H9 (cell line): ENCODE results near the gene CCDC63. TPM values are rescaled to one million over a fixed set of nuclear protein-coding genes. Genes with fewer than 3 reads are reported as not detected.

Experiments used
- DNase-seq: peaks from one replicate; pipeline ENCODE4 v3.0.0-alpha.2; 2017
- H2AFZ ChIP-seq: one replicate; pipeline ENCODE4 v1.6.1; 2013; ENCODE audit warnings: mild to moderate bottlenecking, low read length, control low read depth, moderate library complexity
- H2AK5ac ChIP-seq: 2 replicates; pipeline ENCODE4 v1.6.1; 2013; ENCODE audit warnings: low read length, control low read depth, mixed read lengths; ENCODE audit not compliant: insufficient read length
- H2BK120ac ChIP-seq: one replicate; pipeline ENCODE4 v1.6.1; 2013; ENCODE audit warnings: low read depth, mild to moderate bottlenecking, low read length, control low read depth, inconsistent platforms; ENCODE audit not compliant: poor library complexity, severe bottlenecking
- H2BK12ac ChIP-seq: 2 replicates; pipeline ENCODE4 v1.6.1; 2013; ENCODE audit warnings: low read length, control low read depth, mixed read lengths, low read depth; ENCODE audit not compliant: insufficient read length
- H2BK15ac ChIP-seq: 2 replicates; pipeline ENCODE4 v1.6.1; 2013; ENCODE audit warnings: low read depth, low read length, control low read depth
- H2BK20ac ChIP-seq: one replicate; pipeline ENCODE4 v1.6.1; 2013; ENCODE audit warnings: low read depth, mild to moderate bottlenecking, low read length, control low read depth, inconsistent platforms; ENCODE audit not compliant: poor library complexity, severe bottlenecking
- H2BK5ac ChIP-seq: 2 replicates; pipeline ENCODE4 v1.6.1; 2013; ENCODE audit warnings: low read length, control low read depth, mixed read lengths; ENCODE audit not compliant: insufficient read length
- H3K14ac ChIP-seq: 2 replicates; pipeline ENCODE4 v1.6.1; 2013; ENCODE audit warnings: low read length, control low read depth; ENCODE audit not compliant: insufficient read depth
- H3K18ac ChIP-seq: 2 replicates; pipeline ENCODE4 v1.6.1; 2013; ENCODE audit warnings: low read depth, mild to moderate bottlenecking, mixed read lengths, low read length, control low read depth; ENCODE audit not compliant: insufficient read length
- H3K23ac ChIP-seq: 2 replicates; pipeline ENCODE4 v1.6.1; 2013; ENCODE audit warnings: low read length, control low read depth, mixed read lengths, low read depth; ENCODE audit not compliant: insufficient read length
- H3K23me2 ChIP-seq: 2 replicates; pipeline ENCODE4 v1.6.1; 2013; ENCODE audit warnings: low read depth, mild to moderate bottlenecking, mixed read lengths, low read length, control low read depth; ENCODE audit not compliant: insufficient read length, poor library complexity, severe bottlenecking
- H3K27ac ChIP-seq: 2 replicates; pipeline ENCODE4 v1.5.1; 2013; ENCODE audit warnings: low read length, control low read depth, mixed read lengths, low read depth; ENCODE audit not compliant: insufficient read length
- H3K27me3 ChIP-seq: 2 replicates; pipeline ENCODE4 v1.6.1; 2013; ENCODE audit warnings: low read length, control low read depth, inconsistent platforms; ENCODE audit not compliant: insufficient read depth
- H3K4ac ChIP-seq: 2 replicates; pipeline ENCODE4 v1.6.1; 2013; ENCODE audit warnings: low read depth, mild to moderate bottlenecking, control low read depth, inconsistent platforms, low read length, moderate library complexity
- H3K4me1 ChIP-seq: 2 replicates; pipeline ENCODE4 v1.6.1; 2013; ENCODE audit warnings: low read length, control low read depth, inconsistent platforms; ENCODE audit not compliant: insufficient read depth
- H3K4me2 ChIP-seq: 2 replicates; pipeline ENCODE4 v1.6.1; 2013; ENCODE audit warnings: low read length, control low read depth, mixed read lengths; ENCODE audit not compliant: insufficient read length, insufficient read depth
- H3K56ac ChIP-seq: 2 replicates; pipeline ENCODE4 v1.6.1; 2013; ENCODE audit warnings: low read depth, mild to moderate bottlenecking, mixed read lengths, low read length, control low read depth; ENCODE audit not compliant: insufficient read length
- H3K79me1 ChIP-seq: 2 replicates; pipeline ENCODE4 v1.6.1; 2013; ENCODE audit warnings: low read depth, mild to moderate bottlenecking, moderate library complexity, low read length, control low read depth, inconsistent platforms; ENCODE audit not compliant: insufficient read depth, poor library complexity, severe bottlenecking
- H3K79me2 ChIP-seq: 2 replicates; pipeline ENCODE4 v1.6.1; 2013; ENCODE audit warnings: low read length, control low read depth, inconsistent platforms; ENCODE audit not compliant: insufficient read depth
- H3K9ac ChIP-seq: 2 replicates; pipeline ENCODE4 v1.6.1; 2013; ENCODE audit warnings: low read length, control low read depth, mixed read lengths; ENCODE audit not compliant: insufficient read length; ENCODE audit errors: extremely low read depth
- H3K9me3 ChIP-seq: one replicate; pipeline ENCODE4 v1.6.1; 2013; ENCODE audit warnings: low read depth, low read length, inconsistent platforms; ENCODE audit not compliant: control insufficient read depth
- H3T11ph ChIP-seq: one replicate; pipeline ENCODE4 v1.6.1; 2013; ENCODE audit warnings: mild to moderate bottlenecking, low read length, control low read depth, inconsistent platforms
- H4K20me1 ChIP-seq: one replicate; pipeline ENCODE4 v1.6.1; 2013; ENCODE audit not compliant: control insufficient read depth, insufficient read length, insufficient read depth
- H4K5ac ChIP-seq: 2 replicates; pipeline ENCODE4 v1.6.1; 2013; ENCODE audit warnings: low read depth, mild to moderate bottlenecking, mixed read lengths, low read length, control low read depth; ENCODE audit not compliant: insufficient read length
- H4K8ac ChIP-seq: replicated peaks from 2 replicates; pipeline ENCODE4 v1.6.1; 2013; ENCODE audit warnings: low read length, control low read depth, mixed read lengths, low read depth; ENCODE audit not compliant: insufficient read length
- H4K91ac ChIP-seq: 2 replicates; pipeline ENCODE4 v1.6.1; 2013; ENCODE audit warnings: low read depth, mild to moderate bottlenecking, moderate library complexity, mixed read lengths, low read length, control low read depth; ENCODE audit not compliant: insufficient read length
- H3K27ac Mint-ChIP-seq, 3 experiments: 2 replicates in 2 of 3; 3 replicates in 1 of 3; pipeline ENCODE4 v1.8.0; 2020 to 2021; ENCODE audit warnings: mixed read lengths in 3 of 3, mild to moderate bottlenecking in 1 of 3, moderate library complexity in 1 of 3
- H3K27me3 Mint-ChIP-seq: 2 replicates; pipeline ENCODE4 v1.8.0; 2021; ENCODE audit warnings: low read depth, mild to moderate bottlenecking, moderate library complexity, mixed read lengths
- H3K36me3 Mint-ChIP-seq, 3 experiments: 2 replicates in 2 of 3; 3 replicates in 1 of 3; pipeline ENCODE4 v1.8.0; 2020 to 2021; ENCODE audit warnings: low read depth in 3 of 3, mixed read lengths in 3 of 3; ENCODE audit not compliant: insufficient read depth in 1 of 3
- H3K4me1 Mint-ChIP-seq, 2 experiments: 2 replicates each; pipeline ENCODE4 v1.8.0; 2020; ENCODE audit warnings: mixed read lengths in 2 of 2
- H3K4me3 Mint-ChIP-seq, 2 experiments: 2 replicates in 1 of 2; 3 replicates in 1 of 2; pipeline ENCODE4 v1.8.0; 2020 to 2021; ENCODE audit warnings: mild to moderate bottlenecking in 2 of 2, mixed read lengths in 2 of 2, moderate library complexity in 1 of 2
- H3K9me3 Mint-ChIP-seq, 2 experiments: 2 replicates in 1 of 2; 3 replicates in 1 of 2; pipeline ENCODE4 v1.8.0; 2020; ENCODE audit warnings: mild to moderate bottlenecking in 2 of 2, mixed read lengths in 2 of 2, moderate library complexity in 1 of 2
- CTCF ChIP-seq: fragments of 200-600 bp; sonication (generic); conservative IDR thresholded peaks from 3 replicates; pipeline ENCODE4 v1.8.0; 2021; ENCODE audit warnings: antibody characterized with exemption, mild to moderate bottlenecking
- WGBS: extraction: QIAGEN DNeasy Blood & Tissue Kit; methylation state at CpG from one replicate; pipeline ENCODE4 v1.1.7; 2013; ENCODE audit warnings: missing lambda C conversion rate, low lambda C conversion rate, mixed read lengths; ENCODE audit not compliant: insufficient read length; ENCODE audit errors: extremely low coverage; 5-methylcytosine and 5-hydroxymethylcytosine counted together
- total RNA-seq: library from RNA; stranded (reverse); gene quantifications from 2 replicates; pipeline ENCODE4 v1.2.1, GENCODE V29; 2021

The CCDC63 gene
- total RNA-seq, 1 experiment from 2014 or later = 0.77 TPM

DNA sequence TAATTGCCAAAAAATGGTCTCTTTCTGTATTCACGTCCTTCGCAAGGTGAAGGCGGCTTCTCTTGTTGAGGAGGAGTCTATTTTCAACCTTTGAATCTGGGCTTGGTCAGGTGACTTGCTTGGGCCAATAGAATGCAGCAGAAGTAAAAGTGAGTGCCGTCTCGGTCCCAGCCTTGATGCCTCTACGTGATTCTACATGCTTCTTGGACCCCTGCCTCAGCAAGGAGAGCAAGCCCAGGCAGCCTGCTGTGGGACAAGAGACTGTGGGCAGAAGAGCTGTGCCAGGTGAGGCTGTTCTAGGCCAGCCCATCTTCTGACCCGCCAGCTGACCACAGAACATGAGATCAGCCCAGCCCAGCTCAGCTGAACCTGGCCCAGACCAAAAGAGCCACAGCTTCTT is 39.1 kb upstream of the CCDC63 start:
- Mint-ChIP-seq H3K27me3 (peaks cover 58% of the 10 kb centered on the region), H3K36me3 (peaks cover 0 to 5% (median 3%) of the 10 kb centered on the region in 3 experiments; a peak in 4 of 7 replicates), H3K9me3 (peaks cover 8 to 9% of the 10 kb centered on the region in 2 experiments; a peak in 4 of 5 replicates), H3K4me3 (no peak overlapping the region; a peak in 1 of 5 replicates), H3K4me1 (peaks cover 19 to 22% of the 10 kb centered on the region in 2 experiments), H3K27ac (peak overlapping the region in 1 of 3 experiments; percentile 59; a peak in 1 of 7 replicates)
- WGBS = no CpG with 5 or more reads among the region's 7 CpGs
- no peaks in the 10 kb centered on the region for H3K9me3 ChIP-seq
- no peak overlapping the region for H3K9ac ChIP-seq
- no peak overlapping the region for H4K8ac ChIP-seq
- H2AK5ac ChIP-seq = no peak overlapping the region
- H2BK5ac ChIP-seq = no peak overlapping the region
- no peak overlapping the region for H2BK20ac ChIP-seq
- H3T11ph ChIP-seq = no peak overlapping the region
- no peak overlapping the region for H2BK15ac ChIP-seq
- H4K5ac ChIP-seq = no peak overlapping the region
- no peak overlapping the region for H3K18ac ChIP-seq
- H3K27ac ChIP-seq = no peak overlapping the region
- no peak for TF ChIP-seq CTCF
- no peak overlapping the region for H2AFZ ChIP-seq
- no peaks in the 10 kb centered on the region for H3K23me2 ChIP-seq
- H2BK120ac ChIP-seq = no peak overlapping the region
- no peak overlapping the region for H4K91ac ChIP-seq
- DNase-seq = peak; percentile 59
- H3K27me3 ChIP-seq = no peaks in the 10 kb centered on the region
- no peak overlapping the region for H2BK12ac ChIP-seq
- no peak overlapping the region for H3K14ac ChIP-seq
- H3K56ac ChIP-seq = no peak overlapping the region
- H3K79me2 ChIP-seq = no peaks in the 10 kb centered on the region; the same call in 1 of the 2 replicates
- H4K20me1 ChIP-seq = no peaks in the 10 kb centered on the region
- no peak overlapping the region for H3K4ac ChIP-seq
- H3K4me2 ChIP-seq = no peak overlapping the region
- H3K23ac ChIP-seq = no peak overlapping the region
- H3K79me1 ChIP-seq = no peaks in the 10 kb centered on the region
- H3K4me1 ChIP-seq = no peaks in the 10 kb centered on the region
